K562 (cell line): ENCODE results near the gene SYT13. TPM values are rescaled to one million over a fixed set of nuclear protein-coding genes. Genes with fewer than 3 reads are reported as not detected.

Experiments
- ATAC-seq: fragments of 200-7000 bp; cut with Tn5 transposase; 3 replicates; pipeline ENCODE4 v1.9.1; 2020; ENCODE audit warnings: moderate library complexity
- BruUV-seq: library from RNA; stranded (reverse); fragments of 400-500 nt; replicated peaks from 2 replicates; lab custom pipeline; 2021; lab: Mats Ljungman, UMichigan
- CTCF ChIA-PET: fragments of 300-600 bp; formaldehyde crosslinking; extraction: SDS; loops from one replicate; lab custom pipeline; 2021; ENCODE audit warnings: low intra/inter-chr PET ratio; lab: Yijun Ruan, JAX
- POLR2A ChIA-PET: fragments of 300-600, 350-650 bp; sonication (Branson Sonifier 250); formaldehyde crosslinking; extraction: SDS; loops from one replicate; lab custom pipeline; 2021; ENCODE audit warnings: antibody characterized with exemption, inconsistent platforms; lab: Yijun Ruan, JAX
- DNase-seq, 4 experiments: peaks; one replicate each; pipeline versions ENCODE4 v3.0.0 to v3.0.0-alpha.2; 2011 to 2018; ENCODE audit warnings: low spot score in 3 of 4, mixed read lengths in 3 of 4; ENCODE audit errors: extremely low read depth in 1 of 4
- FAIRE-seq: peaks from 2 replicates; lab custom pipeline; 2011; peaks lifted over from hg19 to GRCh38; lab: Jason Lieb, UNC
- H2AFZ ChIP-seq: 2 replicates; pipeline ENCODE4 v1.6.0; 2011; ENCODE audit warnings: low read depth, low read length, control low read depth, inconsistent platforms
- H3K27ac ChIP-seq: fragments of 200-600 bp; 3 replicates; pipeline ENCODE4 v1.8.0; 2011; ENCODE audit warnings: low read depth, mild to moderate bottlenecking, control low read depth, inconsistent platforms, low read length, moderate library complexity, mixed read lengths; ENCODE audit errors: extremely low read depth
- H3K27me3 ChIP-seq, 2 experiments: fragments of 300-600 bp in 1 of 2; 2 replicates in 1 of 2; 3 replicates in 1 of 2; pipeline versions ENCODE4 v1.6.0 to v1.8.0; 2011; ENCODE audit warnings: inconsistent platforms in 2 of 2, low read length in 2 of 2, mild to moderate bottlenecking in 1 of 2, mixed read lengths in 1 of 2, moderate library complexity in 1 of 2; ENCODE audit not compliant: control insufficient read depth in 2 of 2, insufficient read depth in 2 of 2
- H3K36me3 ChIP-seq: fragments of 300-600 bp; 3 replicates; pipeline ENCODE4 v1.8.0; 2011; ENCODE audit warnings: mild to moderate bottlenecking, low read length, inconsistent platforms; ENCODE audit not compliant: control insufficient read depth, insufficient read depth
- H3K4me1 ChIP-seq, 2 experiments: fragments of 200-600 bp in 1 of 2; replicated peaks in 1 of 2; 2 replicates in 1 of 2; 3 replicates in 1 of 2; pipeline versions ENCODE4 v1.5.1 to v1.8.0; 2011; ENCODE audit warnings: inconsistent platforms in 2 of 2, low read length in 2 of 2, mild to moderate bottlenecking in 1 of 2, mixed read lengths in 1 of 2, moderate library complexity in 1 of 2; ENCODE audit not compliant: control insufficient read depth in 2 of 2, insufficient read depth in 2 of 2
- H3K4me2 ChIP-seq: 2 replicates; pipeline ENCODE4 v1.6.1; 2011; ENCODE audit warnings: low read length, control low read depth, inconsistent platforms, mixed read lengths; ENCODE audit not compliant: insufficient read depth
- H3K4me3 ChIP-seq: fragments of 200-600 bp; sonication (generic), shearing (Covaris generic); 2 replicates; pipeline ENCODE4 v1.5.1; 2016; ENCODE audit warnings: control low read depth, inconsistent platforms
- H3K79me2 ChIP-seq: fragments of 200-600 bp; 3 replicates; pipeline ENCODE4 v1.8.0; 2011; ENCODE audit warnings: low read length, inconsistent platforms; ENCODE audit not compliant: control insufficient read depth, insufficient read depth
- H3K9ac ChIP-seq, 2 experiments: 2 replicates each; pipeline versions ENCODE4 v1.6.0 to v1.6.1; 2011; ENCODE audit warnings: low read depth in 2 of 2, low read length in 2 of 2, control low read depth in 1 of 2, inconsistent platforms in 1 of 2, mild to moderate bottlenecking in 1 of 2, mixed read lengths in 1 of 2; ENCODE audit not compliant: insufficient read depth in 1 of 2
- H3K9me1 ChIP-seq: one replicate; pipeline ENCODE4 v1.6.0; 2011; ENCODE audit warnings: inconsistent platforms, mild to moderate bottlenecking, low read length, moderate library complexity; ENCODE audit not compliant: control insufficient read depth, insufficient read depth
- H3K9me3 ChIP-seq: replicated peaks from 2 replicates; pipeline ENCODE4 v1.5.1; 2011; ENCODE audit warnings: low read depth, low read length, inconsistent platforms; ENCODE audit not compliant: control insufficient read depth, insufficient read depth
- H4K20me1 ChIP-seq: replicated peaks from 2 replicates; pipeline ENCODE4 v1.6.1; 2011; ENCODE audit warnings: low read length, inconsistent platforms, mixed read lengths; ENCODE audit not compliant: control insufficient read depth, insufficient read depth
- EHMT2 ChIP-seq: fragments of 450-650 bp; IDR thresholded peaks from 2 replicates; pipeline ENCODE4 v1.6.1; 2018; ENCODE audit warnings: antibody characterized with exemption
- RUNX1 ChIP-seq: sonication (generic); IDR thresholded peaks from 2 replicates; pipeline ENCODE4 v1.6.1; 2016; ENCODE audit warnings: antibody characterized with exemption, low read depth
- ZNF431 ChIP-seq: sonication (generic); formaldehyde crosslinking; IDR thresholded peaks from 2 replicates; pipeline ENCODE4 v1.8.0; 2022; ENCODE audit warnings: mild to moderate bottlenecking, missing genetic modification reagents
- WGBS: fragments of 100-300 bp; shearing (Covaris generic); methylation state at CpG from one replicate; pipeline ENCODE4 v1.1.6; 2016; ENCODE audit warnings: low coverage, mixed read lengths; ENCODE audit not compliant: insufficient coverage; ENCODE audit errors: missing lambda C conversion rate; 5-methylcytosine and 5-hydroxymethylcytosine counted together
- in situ Hi-C: fragments of 300-500 bp; cut with MboI; formaldehyde crosslinking; loops from 4 replicates; pipeline ENCODE4 v1.15.0; 2018; ENCODE audit warnings: inconsistent platforms, mixed read lengths
- intact Hi-C: fragments of 100-400 bp; cut with micrococcal nuclease; formaldehyde crosslinking; loops from 2 replicates; pipeline ENCODE4 v1.14.2; 2022
- polyA plus RNA-seq, 8 experiments: library from polyadenylated mRNA; depleted of rRNA in 4 of 8; stranded (reverse) in 5 of 8; unstranded in 3 of 8; fragments of >200 nt; fragmentation: Nextera tagmentation in 2 of 8; fragmentation: Illumina TruSeq in 1 of 8; extraction: Ambion mirVana in 2 of 8; extraction: Trizol in 1 of 8; gene quantifications; 2 replicates each; pipeline versions ENCODE4 v1.2.1 to v1.2.3, GENCODE V29; 2011 to 2014; ENCODE audit warnings: inconsistent platforms in 1 of 8, missing spikeins in 1 of 8
- total RNA-seq, 7 experiments: library from RNA; depleted of rRNA in 6 of 7; stranded (reverse); fragments of >200 nt in 6 of 7; fragmentation: Illumina TruSeq in 2 of 7; extraction: Trizol in 2 of 7; gene quantifications; 2 replicates each; pipeline versions ENCODE4 v1.2.1 to v1.2.3, GENCODE V29; 2011 to 2021; ENCODE audit warnings: low replicate concordance in 1 of 7
- TF ChIP-seq, protein P1 (sequence below): fragments of 450-650 bp; IDR thresholded peaks from 2 replicates; pipeline ENCODE4 v1.6.1; 2016; ENCODE audit warnings: borderline replicate concordance
- TF ChIP-seq, protein P2 (sequence below): sonication (generic); formaldehyde crosslinking; IDR thresholded peaks from 2 replicates; pipeline ENCODE4 v1.8.0; 2023; ENCODE audit warnings: mild to moderate bottlenecking, missing genetic modification reagents

The SYT13 gene
- total and polyA plus RNA-seq, 9 of the 15 experiments (the other 6 are each of a cell fraction or from before 2014, with no cell fraction given): under 0.01 to 0.13 (median 0.08) TPM; not detected in 2

DNA sequence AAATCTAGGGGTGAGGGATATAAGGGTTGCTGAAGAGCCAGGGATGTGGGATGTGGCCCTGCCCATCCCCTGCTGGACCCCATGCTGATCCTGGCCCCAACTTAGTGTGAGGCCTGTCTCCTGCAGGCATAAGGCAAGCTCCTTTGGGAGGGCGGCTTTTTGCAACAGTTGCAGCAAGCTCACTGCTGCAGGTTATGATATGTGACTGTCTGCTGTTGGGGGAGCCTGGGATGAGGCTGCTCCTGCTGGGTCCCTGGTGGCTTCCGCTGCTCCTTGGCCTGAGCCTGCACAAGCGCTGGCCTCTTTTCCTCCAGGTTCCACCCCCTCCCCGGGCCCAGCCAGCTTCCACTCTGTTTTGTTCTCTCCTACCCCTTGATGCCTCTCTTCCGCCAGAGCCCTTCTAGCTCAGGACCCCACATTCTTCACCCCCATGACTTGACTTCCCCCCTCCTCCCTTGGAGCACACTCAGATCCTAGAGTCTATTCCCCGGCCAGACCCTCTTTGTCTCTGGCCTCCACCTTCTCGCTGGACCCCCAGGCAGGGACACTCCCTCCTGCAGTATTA lies 35.0 kb upstream of the SYT13 start:
- 2% methylated on average over 7 of the region's 7 CpGs for WGBS
- no peak for FAIRE-seq
- ATAC-seq: no peak
- Histone ChIP-seq H3K27ac (no peak overlapping the region), H3K36me3 (no peaks in the 10 kb centered on the region), H3K79me2 (no peaks in the 10 kb centered on the region), H3K27me3 (no peaks in the 10 kb centered on the region; a peak in 2 of 5 replicates), H3K4me3 (no peak overlapping the region), H3K9me3 (no peaks in the 10 kb centered on the region), H3K9me1 (no peaks in the 10 kb centered on the region), H3K4me1 (no peaks in the 10 kb centered on the region), H4K20me1 (no peaks in the 10 kb centered on the region), H3K9ac (no peak overlapping the region), H2AFZ (no peak overlapping the region), H3K4me2 (no peak overlapping the region)
- intact Hi-C loops (no loop called here), in situ Hi-C loops (no loop called here)
- no TSS peak for BruUV-seq
- CTCF ChIA-PET: no interaction called here
- DNase-seq: no peak
- TF ChIP-seq RUNX1: no peak
- TF ChIP-seq, protein P1, sequence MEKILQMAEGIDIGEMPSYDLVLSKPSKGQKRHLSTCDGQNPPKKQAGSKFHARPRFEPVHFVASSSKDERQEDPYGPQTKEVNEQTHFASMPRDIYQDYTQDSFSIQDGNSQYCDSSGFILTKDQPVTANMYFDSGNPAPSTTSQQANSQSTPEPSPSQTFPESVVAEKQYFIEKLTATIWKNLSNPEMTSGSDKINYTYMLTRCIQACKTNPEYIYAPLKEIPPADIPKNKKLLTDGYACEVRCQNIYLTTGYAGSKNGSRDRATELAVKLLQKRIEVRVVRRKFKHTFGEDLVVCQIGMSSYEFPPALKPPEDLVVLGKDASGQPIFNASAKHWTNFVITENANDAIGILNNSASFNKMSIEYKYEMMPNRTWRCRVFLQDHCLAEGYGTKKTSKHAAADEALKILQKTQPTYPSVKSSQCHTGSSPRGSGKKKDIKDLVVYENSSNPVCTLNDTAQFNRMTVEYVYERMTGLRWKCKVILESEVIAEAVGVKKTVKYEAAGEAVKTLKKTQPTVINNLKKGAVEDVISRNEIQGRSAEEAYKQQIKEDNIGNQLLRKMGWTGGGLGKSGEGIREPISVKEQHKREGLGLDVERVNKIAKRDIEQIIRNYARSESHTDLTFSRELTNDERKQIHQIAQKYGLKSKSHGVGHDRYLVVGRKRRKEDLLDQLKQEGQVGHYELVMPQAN: no peak
- TF ChIP-seq EHMT2: no peak
- TF ChIP-seq ZNF431 (CRISPR knock-in tag): no peak
- TF ChIP-seq, protein P2, sequence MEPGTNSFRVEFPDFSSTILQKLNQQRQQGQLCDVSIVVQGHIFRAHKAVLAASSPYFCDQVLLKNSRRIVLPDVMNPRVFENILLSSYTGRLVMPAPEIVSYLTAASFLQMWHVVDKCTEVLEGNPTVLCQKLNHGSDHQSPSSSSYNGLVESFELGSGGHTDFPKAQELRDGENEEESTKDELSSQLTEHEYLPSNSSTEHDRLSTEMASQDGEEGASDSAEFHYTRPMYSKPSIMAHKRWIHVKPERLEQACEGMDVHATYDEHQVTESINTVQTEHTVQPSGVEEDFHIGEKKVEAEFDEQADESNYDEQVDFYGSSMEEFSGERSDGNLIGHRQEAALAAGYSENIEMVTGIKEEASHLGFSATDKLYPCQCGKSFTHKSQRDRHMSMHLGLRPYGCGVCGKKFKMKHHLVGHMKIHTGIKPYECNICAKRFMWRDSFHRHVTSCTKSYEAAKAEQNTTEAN (CRISPR knock-in tag): no peak
- POLR2A ChIA-PET: interaction anchor here (0.5 kb wide), 1 partner anchor 7 kb away, joined by 3 read pairs; no protein-coding TSS in a partner anchor
